Calu3 (cell line): ENCODE results near the gene DIS3L2. TPM values are rescaled to one million over a fixed set of nuclear protein-coding genes. Genes with fewer than 3 reads are reported as not detected.
"Not testable (repeated sequence)": the region's sequence is repeated elsewhere in the genome, so short reads cannot be mapped to it uniquely, and the experiment has no call there.

Experiments
- BruUV-seq: library from RNA; stranded (reverse); fragments of 400-500 nt; replicated peaks from 2 replicates; lab custom pipeline; 2021; lab: Mats Ljungman, UMichigan
- CTCF ChIA-PET: fragments of 300-600 bp; sonication (Branson Sonifier 250); formaldehyde crosslinking; loops from one replicate; lab custom pipeline; 2022; ENCODE audit warnings: antibody characterized with exemption; lab: Charles Lee
- DNase-seq: peaks from one replicate; pipeline ENCODE4 v3.0.0; 2022
- H3K27ac Mint-ChIP-seq: one replicate; pipeline ENCODE4 v1.8.0; 2022; ENCODE audit warnings: mixed read lengths; ENCODE audit not compliant: unreplicated experiment
- H3K27me3 Mint-ChIP-seq: one replicate; pipeline ENCODE4 v1.8.0; 2022; ENCODE audit warnings: mixed read lengths; ENCODE audit not compliant: unreplicated experiment
- H3K36me3 Mint-ChIP-seq: one replicate; pipeline ENCODE4 v1.8.0; 2022; ENCODE audit warnings: mild to moderate bottlenecking, moderate library complexity, mixed read lengths; ENCODE audit not compliant: insufficient read depth, unreplicated experiment
- H3K4me1 Mint-ChIP-seq: one replicate; pipeline ENCODE4 v1.8.0; 2022; ENCODE audit warnings: mild to moderate bottlenecking, low read depth, mixed read lengths; ENCODE audit not compliant: unreplicated experiment
- H3K4me3 Mint-ChIP-seq: one replicate; pipeline ENCODE4 v1.8.0; 2022; ENCODE audit warnings: mild to moderate bottlenecking, low read depth, moderate library complexity, mixed read lengths; ENCODE audit not compliant: unreplicated experiment
- H3K9me3 Mint-ChIP-seq: one replicate; pipeline ENCODE4 v1.8.0; 2022; ENCODE audit warnings: low read depth, mixed read lengths; ENCODE audit not compliant: unreplicated experiment
- CTCF ChIP-seq: fragments of 200-600 bp; IDR thresholded peaks from one replicate; pipeline ENCODE4 v1.8.0; 2022; ENCODE audit warnings: antibody characterized with exemption; ENCODE audit not compliant: unreplicated experiment
- intact Hi-C: fragments of 100-400 bp; cut with micrococcal nuclease; formaldehyde crosslinking; loops from one replicate; pipeline ENCODE4 v1.10.0; 2022; ENCODE audit not compliant: unreplicated experiment
- total RNA-seq: library from RNA; stranded (reverse); gene quantifications from 2 replicates; pipeline ENCODE4 v1.2.3, GENCODE V29; 2022

Gene DIS3L2
- total RNA-seq, 1 experiment from 2014 or later, result 46.0 TPM

GRCh38 chr2:232103140-232103737, 141.7 kb downstream of the DIS3L2 start:
- no peaks in the 10 kb centered on the region for H3K27me3 Mint-ChIP-seq

GRCh38 chr2:232104076-232104646, 142.6 kb downstream of the DIS3L2 start:
- Mint-ChIP-seq H3K9me3 (peaks cover 6% of the 10 kb centered on the region), H3K36me3 (no peaks in the 10 kb centered on the region), H3K27me3 (no peaks in the 10 kb centered on the region), H3K4me3 (no peak overlapping the region), H3K27ac (no peak overlapping the region), H3K4me1 (no peaks in the 10 kb centered on the region)
- BruUV-seq, result no TSS peak
- intact Hi-C loops, result no loop called here
- TF ChIP-seq CTCF, result no peak
- CTCF ChIA-PET, result no interaction called here
- no peak for DNase-seq

More at GRCh38 chr2:232103140-232103737, 141.7 kb downstream of the DIS3L2 start:
- Mint-ChIP-seq H3K27ac (no peak overlapping the region), H3K9me3 (peaks cover 6% of the 10 kb centered on the region), H3K4me3 (no peak overlapping the region), H3K36me3 (no peaks in the 10 kb centered on the region), H3K4me1 (no peaks in the 10 kb centered on the region)
- DNase-seq, result no peak
- CTCF ChIA-PET, result no interaction called here
- no TSS peak for BruUV-seq
- intact Hi-C loops, result no loop called here
- TF ChIP-seq CTCF, result no peak

- CTCF ChIA-PET, result no interaction called here
- Mint-ChIP-seq H3K9me3 (peaks cover 5% of the 10 kb centered on the region), H3K36me3 (no peaks in the 10 kb centered on the region), H3K27ac (no peak overlapping the region), H3K4me3 (no peak overlapping the region), H3K27me3 (no peaks in the 10 kb centered on the region), H3K4me1 (no peaks in the 10 kb centered on the region)
- intact Hi-C loops, result no loop called here
- no TSS peak for BruUV-seq
- DNase-seq, result no peak
- no peak for TF ChIP-seq CTCF
Observed at GRCh38 chr2:232111551-232111950, 150.0 kb downstream of the DIS3L2 start.

- Mint-ChIP-seq H3K9me3 (no peaks in the 10 kb centered on the region), H3K4me1 (no peaks in the 10 kb centered on the region), H3K27me3 (no peaks in the 10 kb centered on the region), H3K4me3 (no peak overlapping the region), H3K27ac (no peak overlapping the region), H3K36me3 (no peaks in the 10 kb centered on the region)
- BruUV-seq, result no TSS peak
- TF ChIP-seq CTCF, result no peak
- CTCF ChIA-PET, result interaction anchor here (0.6 kb wide), 1 partner anchor 9 kb away, joined by 3 read pairs; no protein-coding TSS in a partner anchor
- intact Hi-C loops, result no loop called here
- DNase-seq, result no peak
Observed at GRCh38 chr2:232113821-232114220, 152.3 kb downstream of the DIS3L2 start.

- H3K9me3 Mint-ChIP-seq, H3K36me3 Mint-ChIP-seq, H3K27ac Mint-ChIP-seq, H3K4me3 Mint-ChIP-seq, H3K27me3 Mint-ChIP-seq, BruUV-seq, CTCF ChIA-PET, H3K4me1 Mint-ChIP-seq, intact Hi-C loops, DNase-seq: not testable (repeated sequence)
Observed at GRCh38 chr2:232115728-232116361, 154.3 kb downstream of the DIS3L2 start.
